Measurements from ENCODE around the gene TMPO.

Gene TMPO, protein sequence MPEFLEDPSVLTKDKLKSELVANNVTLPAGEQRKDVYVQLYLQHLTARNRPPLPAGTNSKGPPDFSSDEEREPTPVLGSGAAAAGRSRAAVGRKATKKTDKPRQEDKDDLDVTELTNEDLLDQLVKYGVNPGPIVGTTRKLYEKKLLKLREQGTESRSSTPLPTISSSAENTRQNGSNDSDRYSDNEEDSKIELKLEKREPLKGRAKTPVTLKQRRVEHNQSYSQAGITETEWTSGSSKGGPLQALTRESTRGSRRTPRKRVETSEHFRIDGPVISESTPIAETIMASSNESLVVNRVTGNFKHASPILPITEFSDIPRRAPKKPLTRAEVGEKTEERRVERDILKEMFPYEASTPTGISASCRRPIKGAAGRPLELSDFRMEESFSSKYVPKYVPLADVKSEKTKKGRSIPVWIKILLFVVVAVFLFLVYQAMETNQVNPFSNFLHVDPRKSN

DNA sequence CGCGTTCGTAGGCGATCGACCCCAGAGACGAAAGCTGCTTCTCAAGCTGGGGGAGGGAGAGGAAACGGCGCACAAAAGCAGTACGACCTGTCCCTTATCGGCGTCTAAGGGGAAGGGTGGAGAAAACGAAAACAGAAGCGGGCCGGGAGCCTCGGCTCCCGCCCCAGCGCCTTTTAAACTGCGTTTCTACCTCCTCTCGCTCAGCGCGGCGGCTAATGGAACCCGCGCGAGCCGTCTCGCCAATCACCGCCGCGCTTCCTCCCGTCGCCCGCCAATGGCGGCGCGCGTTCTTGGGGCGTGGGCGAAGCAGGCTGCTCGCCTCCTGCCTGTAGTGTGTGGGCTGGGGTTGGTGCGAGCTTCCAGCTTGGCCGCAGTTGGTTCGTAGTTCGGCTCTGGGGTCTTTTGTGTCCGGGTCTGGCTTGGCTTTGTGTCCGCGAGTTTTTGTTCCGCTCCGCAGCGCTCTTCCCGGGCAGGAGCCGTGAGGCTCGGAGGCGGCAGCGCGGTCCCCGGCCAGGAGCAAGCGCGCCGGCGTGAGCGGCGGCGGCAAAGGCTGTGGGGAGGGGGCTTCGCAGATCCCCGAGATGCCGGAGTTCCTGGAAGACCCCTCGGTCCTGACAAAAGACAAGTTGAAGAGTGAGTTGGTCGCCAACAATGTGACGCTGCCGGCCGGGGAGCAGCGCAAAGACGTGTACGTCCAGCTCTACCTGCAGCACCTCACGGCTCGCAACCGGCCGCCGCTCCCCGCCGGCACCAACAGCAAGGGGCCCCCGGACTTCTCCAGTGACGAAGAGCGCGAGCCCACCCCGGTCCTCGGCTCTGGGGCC is at the start of gene TMPO:
Gene TMPO, plus strand, starts transcription at position 304 of the 824 bp plus-strand sequence. Its CDS starts 278 bp downstream, at position 582.
- TF ChIP-seq, protein P1, sequence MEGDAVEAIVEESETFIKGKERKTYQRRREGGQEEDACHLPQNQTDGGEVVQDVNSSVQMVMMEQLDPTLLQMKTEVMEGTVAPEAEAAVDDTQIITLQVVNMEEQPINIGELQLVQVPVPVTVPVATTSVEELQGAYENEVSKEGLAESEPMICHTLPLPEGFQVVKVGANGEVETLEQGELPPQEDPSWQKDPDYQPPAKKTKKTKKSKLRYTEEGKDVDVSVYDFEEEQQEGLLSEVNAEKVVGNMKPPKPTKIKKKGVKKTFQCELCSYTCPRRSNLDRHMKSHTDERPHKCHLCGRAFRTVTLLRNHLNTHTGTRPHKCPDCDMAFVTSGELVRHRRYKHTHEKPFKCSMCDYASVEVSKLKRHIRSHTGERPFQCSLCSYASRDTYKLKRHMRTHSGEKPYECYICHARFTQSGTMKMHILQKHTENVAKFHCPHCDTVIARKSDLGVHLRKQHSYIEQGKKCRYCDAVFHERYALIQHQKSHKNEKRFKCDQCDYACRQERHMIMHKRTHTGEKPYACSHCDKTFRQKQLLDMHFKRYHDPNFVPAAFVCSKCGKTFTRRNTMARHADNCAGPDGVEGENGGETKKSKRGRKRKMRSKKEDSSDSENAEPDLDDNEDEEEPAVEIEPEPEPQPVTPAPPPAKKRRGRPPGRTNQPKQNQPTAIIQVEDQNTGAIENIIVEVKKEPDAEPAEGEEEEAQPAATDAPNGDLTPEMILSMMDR (IDR thresholded peaks at IDR 0.05) = no peak
- Histone ChIP-seq H3K36me3 (ENCODE audit: control insufficient read depth, insufficient read depth, low read length) (no peaks in the 10 kb centered on the region), H3K79me2 (peaks cover 8% of the 10 kb centered on the region), H3K27ac (peak within 1 kb of the TSS; percentile 91), H3K4me2 (ENCODE audit: low read length) (peak within 1 kb of the TSS; percentile 83), H3K27me3 (ENCODE audit: control insufficient read depth, insufficient read depth, low read length) (no peaks in the 10 kb centered on the region), H3K9me3 (ENCODE audit: control insufficient read depth, low read length) (no peaks in the 10 kb centered on the region), H3K4me1 (no peaks in the 10 kb centered on the region), H2AFZ (peak within 1 kb of the TSS; percentile 94), H3K9ac (peak within 1 kb of the TSS; percentile 93), H3K4me3 (ENCODE audit: low read depth, low read length) (peak within 1 kb of the TSS; percentile 87)

- Histone ChIP-seq H3K27me3 (ENCODE audit: control insufficient read depth, insufficient read depth, low read length) (no peaks in the 10 kb centered on the region), H2AFZ (no peak overlapping the region), H3K36me3 (ENCODE audit: control insufficient read depth, insufficient read depth, low read length) (no peaks in the 10 kb centered on the region), H3K4me2 (ENCODE audit: low read length) (no peak overlapping the region), H3K79me2 (no peaks in the 10 kb centered on the region), H3K9ac (no peak overlapping the region), H3K4me1 (no peaks in the 10 kb centered on the region), H3K27ac (no peak overlapping the region), H3K4me3 (ENCODE audit: low read depth, low read length) (no peak overlapping the region), H3K9me3 (ENCODE audit: control insufficient read depth, low read length) (no peaks in the 10 kb centered on the region)
- TF ChIP-seq, protein P1 (IDR thresholded peaks at IDR 0.05) = no peak
These were observed 49.3 kb upstream of the TMPO start for GRCh38 chr12:98465950-98466602.

GRCh38 chr12:98466640-98467400 is 48.6 kb upstream of the TMPO start:
- TF ChIP-seq, protein P1 (IDR thresholded peaks at IDR 0.05) = no peak
- no peak overlapping the region for H3K4me2 ChIP-seq (ENCODE audit: low read length)
- H3K79me2 ChIP-seq = no peaks in the 10 kb centered on the region
- no peak overlapping the region for H2AFZ ChIP-seq
- no peak overlapping the region for H3K4me3 ChIP-seq (ENCODE audit: low read depth, low read length)
- H3K9me3 ChIP-seq (ENCODE audit: control insufficient read depth, low read length) = no peaks in the 10 kb centered on the region
- H3K9ac ChIP-seq = no peak overlapping the region
- H3K27ac ChIP-seq = no peak overlapping the region
- H3K27me3 ChIP-seq (ENCODE audit: control insufficient read depth, insufficient read depth, low read length) = no peaks in the 10 kb centered on the region
- H3K36me3 ChIP-seq (ENCODE audit: control insufficient read depth, insufficient read depth, low read length) = no peaks in the 10 kb centered on the region
- H3K4me1 ChIP-seq = no peaks in the 10 kb centered on the region

DNA sequence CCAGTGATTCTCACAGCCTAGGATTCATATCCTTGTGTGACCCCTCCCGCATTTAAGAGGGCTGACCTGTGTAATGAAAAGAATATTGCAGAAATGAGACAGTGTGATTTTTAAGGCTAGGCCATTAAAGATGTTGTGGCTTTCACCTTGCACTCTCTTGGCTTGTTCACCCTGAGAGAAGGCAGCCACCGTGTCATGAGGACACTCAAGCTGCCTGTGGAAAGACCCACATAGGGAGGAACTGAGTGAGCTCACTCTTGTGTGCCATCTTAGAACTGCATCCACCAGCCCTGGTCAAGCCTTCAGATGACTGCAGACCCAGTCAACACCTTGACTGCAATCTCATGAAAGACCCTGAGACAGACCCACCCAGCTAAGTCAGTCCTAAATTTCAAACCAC is 46.3 kb upstream of the TMPO start:
- no peaks in the 10 kb centered on the region for H3K27me3 ChIP-seq (ENCODE audit: control insufficient read depth, insufficient read depth, low read length)
- H3K4me1 ChIP-seq = no peaks in the 10 kb centered on the region
- no peak overlapping the region for H3K4me2 ChIP-seq (ENCODE audit: low read length)
- no peaks in the 10 kb centered on the region for H3K79me2 ChIP-seq
- no peak overlapping the region for H2AFZ ChIP-seq
- no peaks in the 10 kb centered on the region for H3K9me3 ChIP-seq (ENCODE audit: control insufficient read depth, low read length)
- TF ChIP-seq, protein P1 (IDR thresholded peaks at IDR 0.05) = no peak
- H3K4me3 ChIP-seq (ENCODE audit: low read depth, low read length) = no peak overlapping the region
- no peaks in the 10 kb centered on the region for H3K36me3 ChIP-seq (ENCODE audit: control insufficient read depth, insufficient read depth, low read length)
- no peak overlapping the region for H3K27ac ChIP-seq
- H3K9ac ChIP-seq = no peak overlapping the region
